Neural crest cell (in vitro differentiated cells): ENCODE measurements around the gene JAG2. TPM values are rescaled to one million over a fixed set of nuclear protein-coding genes. Genes with fewer than 3 reads are reported as not detected.
A peak's percentile ranks its signal among the peaks of the same experiment; 100 is the strongest.

Experiments used
- DNase-seq: peaks from one replicate; pipeline ENCODE4 v3.0.0; 2021; ENCODE audit warnings: low read depth, mixed read lengths, low spot score
- H3K27ac Mint-ChIP-seq: one replicate; pipeline ENCODE4 v1.8.0; 2021; ENCODE audit warnings: mild to moderate bottlenecking, mixed read lengths; ENCODE audit not compliant: unreplicated experiment
- H3K27me3 Mint-ChIP-seq: 2 replicates; pipeline ENCODE4 v1.8.0; 2021; ENCODE audit warnings: low read depth, mild to moderate bottlenecking, mixed read lengths
- H3K36me3 Mint-ChIP-seq: 2 replicates; pipeline ENCODE4 v1.8.0; 2021; ENCODE audit warnings: low read depth, mild to moderate bottlenecking, mixed read lengths
- H3K4me1 Mint-ChIP-seq: 2 replicates; pipeline ENCODE4 v1.8.0; 2021; ENCODE audit warnings: mixed read lengths
- H3K4me3 Mint-ChIP-seq: one replicate; pipeline ENCODE4 v1.8.0; 2021; ENCODE audit warnings: mild to moderate bottlenecking, mixed read lengths
- H3K9me3 Mint-ChIP-seq: 2 replicates; pipeline ENCODE4 v1.8.0; 2021; ENCODE audit warnings: mixed read lengths
- total RNA-seq: library from RNA; stranded (reverse); gene quantifications from 2 replicates; pipeline ENCODE4 v1.2.1, GENCODE V29; 2021
- TF ChIP-seq, protein P1 (sequence below): fragments of 200-600 bp; sonication (generic); conservative IDR thresholded peaks from 2 replicates; pipeline ENCODE4 v1.5.0; 2021; ENCODE audit warnings: antibody characterized with exemption, mild to moderate bottlenecking

JAG2 gene
- total RNA-seq, 1 donor from 2014 or later, result 4.2 TPM

DNA sequence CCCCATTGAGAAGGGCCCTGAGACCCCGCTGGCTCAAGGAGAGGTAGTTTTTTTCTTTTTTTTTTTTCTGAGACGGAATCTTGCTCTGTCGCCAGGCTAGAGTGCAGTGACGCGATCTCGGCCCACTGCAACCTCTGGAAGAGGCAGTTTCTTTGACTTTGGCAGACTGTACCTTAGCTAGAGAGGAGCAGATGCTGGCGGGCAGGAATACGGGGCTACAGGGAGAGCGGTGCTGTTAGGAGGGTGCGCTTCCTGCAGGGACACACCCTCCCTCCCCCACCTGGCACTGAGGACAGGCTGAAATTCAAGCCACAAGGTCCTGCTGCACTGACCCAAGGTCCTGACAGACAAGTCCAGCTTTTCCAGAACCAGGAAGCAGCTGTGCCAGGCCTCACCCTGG lies 44.8 kb upstream of the JAG2 start:
- TF ChIP-seq, protein P1, sequence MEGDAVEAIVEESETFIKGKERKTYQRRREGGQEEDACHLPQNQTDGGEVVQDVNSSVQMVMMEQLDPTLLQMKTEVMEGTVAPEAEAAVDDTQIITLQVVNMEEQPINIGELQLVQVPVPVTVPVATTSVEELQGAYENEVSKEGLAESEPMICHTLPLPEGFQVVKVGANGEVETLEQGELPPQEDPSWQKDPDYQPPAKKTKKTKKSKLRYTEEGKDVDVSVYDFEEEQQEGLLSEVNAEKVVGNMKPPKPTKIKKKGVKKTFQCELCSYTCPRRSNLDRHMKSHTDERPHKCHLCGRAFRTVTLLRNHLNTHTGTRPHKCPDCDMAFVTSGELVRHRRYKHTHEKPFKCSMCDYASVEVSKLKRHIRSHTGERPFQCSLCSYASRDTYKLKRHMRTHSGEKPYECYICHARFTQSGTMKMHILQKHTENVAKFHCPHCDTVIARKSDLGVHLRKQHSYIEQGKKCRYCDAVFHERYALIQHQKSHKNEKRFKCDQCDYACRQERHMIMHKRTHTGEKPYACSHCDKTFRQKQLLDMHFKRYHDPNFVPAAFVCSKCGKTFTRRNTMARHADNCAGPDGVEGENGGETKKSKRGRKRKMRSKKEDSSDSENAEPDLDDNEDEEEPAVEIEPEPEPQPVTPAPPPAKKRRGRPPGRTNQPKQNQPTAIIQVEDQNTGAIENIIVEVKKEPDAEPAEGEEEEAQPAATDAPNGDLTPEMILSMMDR, result no peak
- peaks cover 10% of the 10 kb centered on the region for H3K36me3 Mint-ChIP-seq
- H3K4me3 Mint-ChIP-seq, result no peak overlapping the region
- no peaks in the 10 kb centered on the region for H3K4me1 Mint-ChIP-seq
- no peaks in the 10 kb centered on the region for H3K9me3 Mint-ChIP-seq
- peak overlapping the region; percentile 20 for H3K27ac Mint-ChIP-seq
- no peaks in the 10 kb centered on the region for H3K27me3 Mint-ChIP-seq
- no peak for DNase-seq

- no peak for DNase-seq
- Mint-ChIP-seq H3K4me1 (no peaks in the 10 kb centered on the region), H3K9me3 (no peaks in the 10 kb centered on the region), H3K4me3 (no peak overlapping the region), H3K27me3 (no peaks in the 10 kb centered on the region), H3K36me3 (peaks cover 10% of the 10 kb centered on the region), H3K27ac (no peak overlapping the region)
- TF ChIP-seq, protein P1, result no peak
These were observed 44.1 kb upstream of the JAG2 start for GRCh38 chr14:105212541-105213300.

GRCh38 chr14:105211758-105212089 lies 43.1 kb upstream of the JAG2 start:
- no peak overlapping the region for H3K4me3 Mint-ChIP-seq
- TF ChIP-seq, protein P1, result no peak

DNA sequence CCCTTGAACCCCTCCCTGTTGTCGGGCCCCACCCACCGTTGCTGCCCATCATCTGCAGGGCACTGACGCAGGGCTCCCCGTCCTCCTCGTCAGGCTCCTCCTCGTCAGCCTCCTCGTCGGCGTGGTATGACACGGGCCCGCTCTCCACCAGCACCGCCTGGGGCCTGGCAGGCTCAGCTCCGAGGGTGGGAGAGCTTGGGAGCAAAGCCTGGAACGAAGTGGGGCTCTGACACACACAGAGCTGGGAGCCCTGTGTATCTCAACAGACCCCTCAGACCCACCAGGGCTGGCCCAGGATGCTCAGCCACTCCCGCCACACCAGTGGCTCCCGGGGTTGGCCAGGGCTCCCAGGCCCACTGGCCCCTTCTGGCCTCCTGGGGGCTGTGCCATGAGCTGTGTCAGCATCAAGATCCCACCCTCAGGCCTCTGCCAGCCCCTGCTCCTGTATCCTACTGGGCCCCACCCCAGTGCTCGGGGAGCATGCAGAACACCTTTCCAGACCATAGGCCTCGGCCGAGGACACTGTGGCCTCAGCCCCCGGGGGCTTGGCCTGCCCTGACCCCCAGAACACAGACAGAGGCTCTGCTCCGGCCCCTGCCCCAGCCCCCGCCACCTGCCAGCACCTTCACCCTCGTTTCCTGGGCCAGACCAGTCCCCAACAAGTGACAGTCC lies 42.6 kb upstream of the JAG2 start:
- H3K36me3 Mint-ChIP-seq, result peaks cover 10% of the 10 kb centered on the region
- H3K9me3 Mint-ChIP-seq, result no peaks in the 10 kb centered on the region
- TF ChIP-seq, protein P1, result no peak
- H3K4me3 Mint-ChIP-seq, result no peak overlapping the region
- H3K4me1 Mint-ChIP-seq, result no peaks in the 10 kb centered on the region
- H3K27ac Mint-ChIP-seq, result no peak overlapping the region
- no peaks in the 10 kb centered on the region for H3K27me3 Mint-ChIP-seq
- DNase-seq, result no peak

More at GRCh38 chr14:105211758-105212089, 43.1 kb upstream of the JAG2 start:
- H3K4me1 Mint-ChIP-seq, result no peaks in the 10 kb centered on the region
- no peaks in the 10 kb centered on the region for H3K9me3 Mint-ChIP-seq
- no peaks in the 10 kb centered on the region for H3K27me3 Mint-ChIP-seq
- no peak for DNase-seq
- no peak overlapping the region for H3K27ac Mint-ChIP-seq
- peaks cover 10% of the 10 kb centered on the region for H3K36me3 Mint-ChIP-seq

DNA sequence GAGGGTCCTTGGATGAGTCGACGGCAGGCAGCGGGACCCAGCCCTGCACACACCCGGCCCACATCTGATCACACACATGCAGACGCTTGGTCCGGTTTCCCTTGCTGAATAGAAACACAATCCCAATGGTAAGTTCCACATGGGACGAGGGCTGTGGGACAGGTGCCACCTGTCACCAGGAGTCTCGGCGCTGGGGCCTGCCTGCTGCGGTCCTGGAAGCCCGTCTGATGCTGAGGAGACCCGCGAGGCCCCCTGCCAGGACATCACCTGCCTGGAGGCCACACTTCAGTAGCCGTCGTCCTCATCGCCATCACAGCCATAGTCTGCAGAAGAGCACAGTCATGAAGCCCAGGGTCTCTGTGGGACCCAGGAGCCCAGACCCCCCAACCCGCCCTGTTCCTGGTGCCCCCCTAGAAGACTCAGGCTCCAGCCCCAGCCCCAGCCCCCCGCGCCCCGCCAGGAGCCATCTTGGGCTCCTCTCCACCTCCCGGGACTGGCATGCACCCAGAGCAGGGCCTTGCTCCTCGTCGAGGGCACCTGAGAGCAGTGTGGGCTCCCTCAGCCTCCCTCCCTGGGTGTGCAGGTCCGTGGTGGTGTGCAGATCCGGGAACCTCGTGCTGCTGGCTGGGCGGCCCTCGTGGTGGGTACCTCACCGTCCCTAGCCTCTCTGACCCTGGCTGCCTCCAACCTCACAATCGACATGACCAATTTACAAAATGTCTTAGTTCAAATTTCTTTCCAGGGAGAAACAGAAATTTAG lies 41.9 kb upstream of the JAG2 start:
- H3K27me3 Mint-ChIP-seq, result no peaks in the 10 kb centered on the region
- H3K4me1 Mint-ChIP-seq, result no peaks in the 10 kb centered on the region
- peaks cover 4% of the 10 kb centered on the region for H3K36me3 Mint-ChIP-seq
- no peak overlapping the region for H3K4me3 Mint-ChIP-seq
- H3K9me3 Mint-ChIP-seq, result no peaks in the 10 kb centered on the region
- TF ChIP-seq, protein P1, result no peak
- no peak overlapping the region for H3K27ac Mint-ChIP-seq
- DNase-seq, result no peak
